Cardiac fibroblast (primary cell): ENCODE results near the gene CALCOCO2.
A peak's percentile ranks its signal among the peaks of the same experiment; 100 is the strongest.
"Not testable (repeated sequence)": the region's sequence is repeated elsewhere in the genome, so short reads cannot be mapped to it uniquely, and the experiment has no call there.

Source experiments
- DNase-seq, 2 donors: peaks; one replicate each; pipeline versions ENCODE4 v3.0.0 to v3.0.0-alpha.2; 2010; ENCODE audit warnings: low read depth in 2 of 2
- H3K4me3 ChIP-seq, 2 donors: replicated peaks in 1 of 2; 1 replicate in 1 of 2; 2 replicates in 1 of 2; pipeline ENCODE4 v1.5.1; 2011; ENCODE audit warnings: low read depth in 2 of 2, low read length in 2 of 2, mild to moderate bottlenecking in 2 of 2, moderate library complexity in 1 of 2
- CTCF ChIP-seq: IDR thresholded peaks from one replicate; pipeline ENCODE4 v1.5.1; 2011; ENCODE audit warnings: low read depth, mild to moderate bottlenecking, low read length, inconsistent platforms

The CALCOCO2 gene

GRCh38 chr17:48815311-48815710, 15.5 kb upstream of the CALCOCO2 start:
- H3K4me3 ChIP-seq = no peak overlapping the region
- no peak for TF ChIP-seq CTCF
- no peak for DNase-seq

- no peak for TF ChIP-seq CTCF
- peak overlapping the region in 1 of 2 donors; percentile 32 for H3K4me3 ChIP-seq
- no peak for DNase-seq
Measured at GRCh38 chr17:48816438-48816773, 14.4 kb upstream of the CALCOCO2 start.

GRCh38 chr17:48816774-48817590, 13.9 kb upstream of the CALCOCO2 start, which contains the start of gene TTLL6:
Gene TTLL6 (minus strand): TSS chr17:48817229. CDS start chr17:48817072, 157 bp downstream.
- TF ChIP-seq CTCF = no peak
- peak; percentile 64 to 84 for DNase-seq
- H3K4me3 ChIP-seq = peak within 1 kb of the TSS; percentile 32 to 43

- no peak for DNase-seq
- no peak for TF ChIP-seq CTCF
- no peak overlapping the region for H3K4me3 ChIP-seq
Measured at GRCh38 chr17:48818361-48818841, 12.4 kb upstream of the CALCOCO2 start.

- DNase-seq = no peak
- no peak for TF ChIP-seq CTCF
- no peak overlapping the region for H3K4me3 ChIP-seq
Measured at GRCh38 chr17:48819466-48819865, 11.4 kb upstream of the CALCOCO2 start.

- DNase-seq, H3K4me3 ChIP-seq: not testable (repeated sequence)
Measured at GRCh38 chr17:48820936-48821335, 9.9 kb upstream of the CALCOCO2 start.

GRCh38 chr17:48825446-48826381, 5.1 kb upstream of the CALCOCO2 start:
- peak in 1 of 2 donors; percentile 27 for DNase-seq
- no peak for TF ChIP-seq CTCF
- H3K4me3 ChIP-seq = no peak overlapping the region
